Body of pancreas (tissue), 4 donors: Measurements from ENCODE around the gene HTRA2. TPM values are rescaled to one million over a fixed set of nuclear protein-coding genes. Genes with fewer than 3 reads are reported as not detected.

Experiments
- ATAC-seq: fragments of 150-250 bp; one replicate; pipeline ENCODE4 v1.9.1; 2016
- DNase-seq, 4 donors: peaks; one replicate each; pipeline ENCODE4 v3.0.0-alpha.2; 2019
- H3K27ac ChIP-seq, 4 donors: fragments of 200-600 bp; sonication (generic); 1 replicate in 3 of 4; 2 replicates in 1 of 4; pipeline versions ENCODE4 v1.5.1 to v1.6.1; 2016 to 2019; ENCODE audit warnings: mild to moderate bottlenecking in 1 of 4, mixed read lengths in 1 of 4, moderate library complexity in 1 of 4
- H3K27me3 ChIP-seq, 2 donors: fragments of 200-600 bp; sonication (generic); one replicate each; pipeline ENCODE4 v1.6.0; 2016; ENCODE audit warnings: mild to moderate bottlenecking in 1 of 2
- H3K36me3 ChIP-seq, 2 donors: fragments of 200-600 bp; sonication (generic); replicated peaks in 1 of 2; 2 replicates each; pipeline ENCODE4 v1.5.1; 2016; ENCODE audit warnings: low read depth in 2 of 2; ENCODE audit not compliant: insufficient read depth in 1 of 2
- H3K4me1 ChIP-seq: fragments of 200-600 bp; sonication (generic); one replicate; pipeline ENCODE4 v1.6.0; 2016
- H3K4me3 ChIP-seq, 2 donors: fragments of 200-600 bp; sonication (generic); 1 replicate in 1 of 2; 2 replicates in 1 of 2; pipeline ENCODE4 v1.5.1; 2016 to 2019
- H3K9me3 ChIP-seq, 3 donors: fragments of 200-600 bp; sonication (generic); 1 replicate in 2 of 3; 2 replicates in 1 of 3; pipeline ENCODE4 v1.5.1; 2016
- POLR2A ChIP-seq, 3 donors: fragments of 450-650 bp; IDR thresholded peaks; one replicate each; pipeline ENCODE4 v1.6.1; 2016; ENCODE audit warnings: antibody characterized with exemption in 3 of 3, mild to moderate bottlenecking in 2 of 3
- WGBS, 2 donors: methylation state at CpG; one replicate each; pipeline ENCODE4 v1.1.5; 2017; 5-methylcytosine and 5-hydroxymethylcytosine counted together
- intact Hi-C: fragments of 100-400 bp; cut with DNase I; formaldehyde crosslinking; loops from one replicate; pipeline ENCODE4 v1.15.1; 2023
- total RNA-seq, 2 donors: library from RNA; depleted of rRNA; stranded (reverse); fragments of >200 nt; gene quantifications; one replicate each; pipeline ENCODE4 v1.1.0, GENCODE V29; 2016
- TF ChIP-seq, protein P1 (sequence below), 7 experiments: fragments of 450-650 bp in 4 of 7; fragments of 200-600 bp in 3 of 7; sonication (generic) in 3 of 7; IDR thresholded peaks; one replicate each; pipeline ENCODE4 v1.5.1; 2016 to 2019; ENCODE audit warnings: antibody characterized with exemption in 7 of 7

HTRA2 gene
- total RNA-seq, 2 donors from 2014 or later: 14.3 to 14.5 TPM

DNA sequence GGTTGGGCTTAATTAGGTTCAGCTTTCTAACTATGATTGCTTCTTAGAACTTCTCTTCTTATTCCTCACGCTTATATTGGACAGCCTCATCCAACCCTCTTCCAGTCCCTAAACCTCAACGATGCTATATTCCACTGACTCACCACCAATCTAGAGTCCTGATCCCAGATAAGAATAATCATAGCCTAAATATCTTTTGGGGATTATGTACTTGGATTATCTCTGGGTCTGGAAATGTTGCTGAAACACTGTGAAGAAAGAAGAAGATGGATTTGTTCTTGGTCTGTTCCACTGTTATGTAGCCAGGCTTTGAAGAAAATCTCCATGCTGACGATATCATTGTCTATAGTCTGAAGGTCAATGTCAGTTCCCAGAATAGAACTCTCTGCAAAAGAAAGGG is 51.7 kb downstream of the HTRA2 start:
- DNase-seq (no peak), ATAC-seq (no peak)
- no peak overlapping the region for H3K27ac ChIP-seq
- no peaks in the 10 kb centered on the region for H3K27me3 ChIP-seq
- H3K9me3 ChIP-seq: no peaks in the 10 kb centered on the region
- no peaks in the 10 kb centered on the region for H3K4me1 ChIP-seq
- H3K4me3 ChIP-seq: no peak overlapping the region
- no peaks in the 10 kb centered on the region for H3K36me3 ChIP-seq
- TF ChIP-seq, protein P1, sequence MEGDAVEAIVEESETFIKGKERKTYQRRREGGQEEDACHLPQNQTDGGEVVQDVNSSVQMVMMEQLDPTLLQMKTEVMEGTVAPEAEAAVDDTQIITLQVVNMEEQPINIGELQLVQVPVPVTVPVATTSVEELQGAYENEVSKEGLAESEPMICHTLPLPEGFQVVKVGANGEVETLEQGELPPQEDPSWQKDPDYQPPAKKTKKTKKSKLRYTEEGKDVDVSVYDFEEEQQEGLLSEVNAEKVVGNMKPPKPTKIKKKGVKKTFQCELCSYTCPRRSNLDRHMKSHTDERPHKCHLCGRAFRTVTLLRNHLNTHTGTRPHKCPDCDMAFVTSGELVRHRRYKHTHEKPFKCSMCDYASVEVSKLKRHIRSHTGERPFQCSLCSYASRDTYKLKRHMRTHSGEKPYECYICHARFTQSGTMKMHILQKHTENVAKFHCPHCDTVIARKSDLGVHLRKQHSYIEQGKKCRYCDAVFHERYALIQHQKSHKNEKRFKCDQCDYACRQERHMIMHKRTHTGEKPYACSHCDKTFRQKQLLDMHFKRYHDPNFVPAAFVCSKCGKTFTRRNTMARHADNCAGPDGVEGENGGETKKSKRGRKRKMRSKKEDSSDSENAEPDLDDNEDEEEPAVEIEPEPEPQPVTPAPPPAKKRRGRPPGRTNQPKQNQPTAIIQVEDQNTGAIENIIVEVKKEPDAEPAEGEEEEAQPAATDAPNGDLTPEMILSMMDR (IDR thresholded peaks at IDR 0.05): no peak
- TF ChIP-seq POLR2A (IDR thresholded peaks at IDR 0.05): no peak
- 55 to 64% methylated on average over 3 of the region's 3 CpGs for WGBS, 2 donors
- intact Hi-C loops: no loop called here

DNA sequence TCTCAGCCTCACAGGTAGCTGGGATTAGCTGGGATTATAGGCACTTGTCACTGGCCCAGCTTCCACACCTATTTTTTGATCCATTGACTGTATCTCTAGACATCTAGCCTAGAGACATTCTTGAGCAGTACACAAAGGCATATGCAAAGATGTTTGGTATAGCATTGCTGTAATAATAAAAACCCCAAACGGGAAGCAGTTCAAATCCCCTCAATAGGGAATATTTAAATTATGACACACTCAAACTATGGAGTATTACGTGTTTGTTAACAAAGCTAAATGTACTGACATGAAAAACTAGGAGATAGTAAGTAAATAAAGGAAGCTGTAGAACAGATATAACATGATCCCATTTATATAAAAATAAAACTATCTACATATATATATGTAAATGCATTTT is 52.5 kb downstream of the HTRA2 start:
- no peak for TF ChIP-seq POLR2A (IDR thresholded peaks at IDR 0.05)
- TF ChIP-seq, protein P1 (IDR thresholded peaks at IDR 0.05): no peak
- DNase-seq (no peak), ATAC-seq (no peak)
- H3K27me3 ChIP-seq: no peaks in the 10 kb centered on the region
- no peaks in the 10 kb centered on the region for H3K9me3 ChIP-seq
- no peak overlapping the region for H3K27ac ChIP-seq
- 50 to 64% methylated on average over 2 of the region's 2 CpGs for WGBS, 2 donors
- no peaks in the 10 kb centered on the region for H3K4me1 ChIP-seq
- H3K36me3 ChIP-seq: no peaks in the 10 kb centered on the region
- intact Hi-C loops: no loop called here
- H3K4me3 ChIP-seq: no peak overlapping the region

Other genes starting within 250 kb of the HTRA2 start
- gene SLC4A5, start 186.5 kb upstream of the HTRA2 start, total RNA-seq: 1 to 10 TPM; 2.3 to 8.3 TPM
- gene DCTN1, start 149.6 kb upstream of the HTRA2 start, total RNA-seq: 10 to 100 TPM; 71.3 to 82.4 TPM
- 1 to 10 TPM in 1 of 2 donors, under 1 TPM in 1; 0.33 to 1.6 TPM for gene C2orf81, start 108.3 kb upstream of the HTRA2 start, total RNA-seq
- 10 to 100 TPM in 1 of 2 donors, under 1 TPM in 1; 0.99 to 14.3 TPM for gene WDR54, start 108.2 kb upstream of the HTRA2 start, total RNA-seq
- 10 to 100 TPM; 36.1 to 80.8 TPM for gene RTKN, start 88.0 kb upstream of the HTRA2 start, total RNA-seq
- 10 to 100 TPM in 1 of 2 donors, 1 to 10 TPM in 1; 6.3 to 32.4 TPM for gene INO80B, start 74.8 kb upstream of the HTRA2 start, total RNA-seq
- gene WBP1, start 71.5 kb upstream of the HTRA2 start, total RNA-seq: 10 to 100 TPM; 35.3 to 56.3 TPM
- gene MOGS, start 64.6 kb upstream of the HTRA2 start, total RNA-seq: 10 to 100 TPM; 43.6 to 65.9 TPM
- 10 to 100 TPM; 20.1 to 88.2 TPM for gene MRPL53, start 57.3 kb upstream of the HTRA2 start, total RNA-seq
- 10 to 100 TPM; 20.5 to 39.2 TPM for gene CCDC142, start 46.9 kb upstream of the HTRA2 start, total RNA-seq
- gene TTC31, start 46.9 kb upstream of the HTRA2 start, total RNA-seq: 10 to 100 TPM; 26.5 to 28.3 TPM
- gene LBX2, start 30.3 kb upstream of the HTRA2 start, total RNA-seq: 1 to 10 TPM; 2.3 to 7.6 TPM
- 10 to 100 TPM; 16.5 to 22.3 TPM for gene PCGF1, start 22.2 kb upstream of the HTRA2 start, total RNA-seq
- gene TLX2, start 15.5 kb upstream of the HTRA2 start, total RNA-seq: not detected
- 1 to 10 TPM in 1 of 2 donors, not detected in 1; 2.0 TPM for gene DQX1, start 3.7 kb upstream of the HTRA2 start, total RNA-seq
- gene AUP1, start 227 bp upstream of the HTRA2 start, total RNA-seq: 100 to 1,000 TPM in 1 of 2 donors, 10 to 100 TPM in 1; 82.5 to 170 TPM
- gene LOXL3, start 24.0 kb downstream of the HTRA2 start, total RNA-seq: 1 to 10 TPM in 1 of 2 donors, under 1 TPM in 1; 0.33 to 3.1 TPM
- 10 to 100 TPM in 1 of 2 donors, 1 to 10 TPM in 1; 9.2 to 15.3 TPM for gene DOK1, start 24.8 kb downstream of the HTRA2 start, total RNA-seq
- gene M1AP, start 118.4 kb downstream of the HTRA2 start, total RNA-seq: not detected
- gene SEMA4F, start 124.3 kb downstream of the HTRA2 start, total RNA-seq: 1 to 10 TPM; 3.1 to 4.6 TPM